ENCODE results near the gene GABRG3. TPM values are rescaled to one million over a fixed set of nuclear protein-coding genes. Genes with fewer than 3 reads are reported as not detected.

GABRG3 gene
- total RNA-seq, 1 experiment from 2014 or later, result 0.15 TPM

- H3K27ac ChIP-seq (ENCODE audit: insufficient read length, low read depth, low read length), result no peak overlapping the region
- H3K9me3 ChIP-seq (ENCODE audit: control insufficient read depth, low read depth, low read length), result no peaks in the 10 kb centered on the region
- H3K27me3 ChIP-seq (ENCODE audit: insufficient read depth, low read length), result no peaks in the 10 kb centered on the region
- no peak for TF ChIP-seq CTCF (conservative IDR thresholded peaks at IDR 0.05)
- H2BK15ac ChIP-seq (ENCODE audit: low read depth, low read length), result no peak overlapping the region
- no peak overlapping the region for H3K4ac ChIP-seq (ENCODE audit: low read depth, low read length)
- no peak overlapping the region for H2BK5ac ChIP-seq (ENCODE audit: insufficient read length, low read length)
- H3K9ac ChIP-seq (ENCODE audit: extremely low read depth, insufficient read length, low read length), result no peak overlapping the region
- no peak overlapping the region for H3K56ac ChIP-seq (ENCODE audit: insufficient read length, low read depth, low read length)
- no peak overlapping the region; the same call in 1 of the 2 replicates for H3K14ac ChIP-seq (ENCODE audit: insufficient read depth, low read length)
- WGBS (ENCODE audit: extremely low coverage, insufficient read length, low lambda C conversion rate), result no CpG with 5 or more reads among the region's 5 CpGs
- H4K20me1 ChIP-seq (ENCODE audit: control insufficient read depth, insufficient read depth, insufficient read length), result no peaks in the 10 kb centered on the region
- no peak overlapping the region for H3K23ac ChIP-seq (ENCODE audit: insufficient read length, low read depth, low read length)
- Mint-ChIP-seq H3K27ac (no peak overlapping the region), H3K27me3 (ENCODE audit: low read depth) (peaks cover 3% of the 10 kb centered on the region), H3K9me3 (peaks cover 0 to 3% of the 10 kb centered on the region in 2 experiments; a peak in 1 of 5 replicates), H3K4me1 (peaks cover 5 to 7% of the 10 kb centered on the region in 2 experiments; a peak in 2 of 4 replicates), H3K36me3 (ENCODE audit: insufficient read depth in 1 of 3, low read depth in 3 of 3) (no peaks in the 10 kb centered on the region), H3K4me3 (no peak overlapping the region)
- no peak overlapping the region for H2BK120ac ChIP-seq (ENCODE audit: low read depth, low read length, poor library complexity, severe bottlenecking)
- H3K18ac ChIP-seq (ENCODE audit: insufficient read length, low read depth, low read length), result no peak overlapping the region
- H3K79me2 ChIP-seq (ENCODE audit: insufficient read depth, low read length), result no peaks in the 10 kb centered on the region
- no peaks in the 10 kb centered on the region for H3K79me1 ChIP-seq (ENCODE audit: insufficient read depth, low read depth, low read length, poor library complexity, severe bottlenecking)
- H3T11ph ChIP-seq (ENCODE audit: low read length), result no peak overlapping the region
- H3K4me1 ChIP-seq (ENCODE audit: insufficient read depth, low read length), result no peaks in the 10 kb centered on the region
- no peak overlapping the region for H4K91ac ChIP-seq (ENCODE audit: insufficient read length, low read depth, low read length)
- no peak overlapping the region for H2BK20ac ChIP-seq (ENCODE audit: low read depth, low read length, poor library complexity, severe bottlenecking)
- no peak overlapping the region for H2AK5ac ChIP-seq (ENCODE audit: insufficient read length, low read length)
- H4K8ac ChIP-seq (replicated peaks; ENCODE audit: insufficient read length, low read depth, low read length), result no peak overlapping the region
- H2AFZ ChIP-seq (ENCODE audit: low read length), result no peak overlapping the region
- no peak overlapping the region for H3K4me2 ChIP-seq (ENCODE audit: insufficient read depth, insufficient read length, low read length)
- no peak overlapping the region for H2BK12ac ChIP-seq (ENCODE audit: insufficient read length, low read depth, low read length)
- no peak overlapping the region for H4K5ac ChIP-seq (ENCODE audit: insufficient read length, low read depth, low read length)
- peaks cover 2% of the 10 kb centered on the region for H3K23me2 ChIP-seq (ENCODE audit: insufficient read length, low read depth, low read length, poor library complexity, severe bottlenecking)
- no peak for DNase-seq
Measured at GRCh38 chr15:27137127-27137526, 166.1 kb downstream of the GABRG3 start.
